Measurements from ENCODE around the gene TMEM240. TPM values are rescaled to one million over a fixed set of nuclear protein-coding genes. Genes with fewer than 3 reads are reported as not detected.

TMEM240 gene
- total and polyA plus RNA-seq, 2 of the 8 experiments (the other 6 are each of a cell fraction or from before 2014, with no cell fraction given), result 3.6 to 5.7 TPM

DNA sequence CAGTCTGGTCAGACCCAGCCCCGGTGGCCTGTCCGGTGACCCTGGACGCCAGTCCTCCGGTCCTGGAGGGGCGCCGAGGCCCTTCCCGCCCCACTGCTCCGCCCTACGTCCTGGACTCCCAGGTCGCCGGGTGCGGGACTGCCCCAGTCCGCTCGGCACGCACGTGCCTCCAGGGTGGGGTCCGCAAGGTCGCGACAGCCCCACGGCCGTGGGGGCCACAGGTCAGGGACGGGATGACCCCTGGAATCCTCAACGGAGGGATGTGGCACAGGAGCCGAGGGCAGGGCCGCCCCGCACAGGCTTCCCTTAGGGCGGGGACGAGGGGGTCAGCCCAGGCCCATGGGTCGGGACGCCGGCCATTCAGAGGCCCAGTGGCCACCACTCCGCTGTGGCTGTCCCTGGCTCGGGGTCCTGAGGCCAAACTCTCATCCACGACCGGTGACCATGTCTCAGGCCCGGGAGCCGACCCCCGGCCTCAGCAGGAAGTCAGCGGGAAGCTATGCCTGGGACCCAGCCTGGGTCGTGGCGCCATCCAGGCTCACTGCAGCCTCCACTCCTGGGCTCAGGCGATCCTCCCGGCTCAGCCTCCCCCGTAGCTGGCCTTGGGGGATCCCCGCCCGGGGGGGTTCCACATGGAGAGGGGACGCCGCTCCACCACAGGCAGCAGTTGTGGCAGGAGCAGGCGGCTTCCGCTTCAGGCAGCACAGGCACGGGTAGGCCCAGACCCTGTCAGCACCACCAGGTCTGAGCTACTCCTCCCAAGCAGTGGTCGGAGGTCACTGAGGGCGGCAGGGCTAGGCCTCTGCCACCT is 599 bp upstream of the TMEM240 start:
- no peak overlapping the region for H2AFZ ChIP-seq (ENCODE audit: low read length)
- TF ChIP-seq EP300 (IDR thresholded peaks at IDR 0.05; ENCODE audit: borderline replicate concordance in 1 of 2, low read depth in 2 of 2, low read length in 2 of 2) (no peak), KDM4A (IDR thresholded peaks at IDR 0.05; ENCODE audit: low read depth, low read length, severe bottlenecking) (peak; percentile 17), CREB1 (IDR thresholded peaks at IDR 0.05) (no peak), SIN3A (conservative IDR thresholded peaks at IDR 0.05 in 1 of 2, IDR thresholded peaks at IDR 0.05 in 1 of 2; ENCODE audit: low read depth in 1 of 2, low read length in 2 of 2) (0 out of 4 replicates have a peak, but pooled peaks of 1 of the 2 experiments have one; percentile 28), MAX (IDR thresholded peaks at IDR 0.05) (peak; percentile 81), SUZ12 (IDR thresholded peaks at IDR 0.05; ENCODE audit: low read length) (no peak), SIRT6 (IDR thresholded peaks at IDR 0.05; ENCODE audit: low read length) (no peak)

More for the DNA sequence above, 599 bp upstream of the TMEM240 start:
- Histone ChIP-seq H4K91ac (replicated peaks; ENCODE audit: insufficient read length, low read length) (peak overlapping the region; percentile 65), H3K23ac (ENCODE audit: insufficient read length) (no peak overlapping the region), H2BK5ac (ENCODE audit: low read depth, low read length) (peak overlapping the region; percentile 52; the same call in 1 of the 2 replicates), H3K18ac (ENCODE audit: extremely low read depth, low read length) (no peak overlapping the region; the same call in 1 of the 2 replicates), H3K9ac (replicated peaks in 1 of 4; ENCODE audit: extremely low read depth in 1 of 4, low read depth in 3 of 4, low read length in 3 of 4) (peak overlapping the region in 3 of 4 experiments; percentile 38 to 62 (median 48); a peak in 5 of 7 replicates), H2BK12ac (ENCODE audit: low read depth, low read length) (no peak overlapping the region), H4K5ac (ENCODE audit: insufficient read length, low read depth, low read length) (no peak overlapping the region), H3K56ac (replicated peaks; ENCODE audit: insufficient read length, low read depth, low read length) (no peak overlapping the region), H2AK5ac (ENCODE audit: low read depth, low read length) (no peak overlapping the region), H3K36me3 (ENCODE audit: control insufficient read depth in 2 of 4, insufficient read depth in 4 of 4, low read length in 3 of 4) (peaks cover 2 to 23% (median 11%) of the 10 kb centered on the region in 4 experiments; a peak in 5 of 8 replicates), H4K20me1 (replicated peaks in 1 of 2; ENCODE audit: control insufficient read depth in 1 of 2, insufficient read depth in 2 of 2, low read length in 2 of 2) (peaks cover 6 to 27% of the 10 kb centered on the region in 2 experiments), H3K4me1 (replicated peaks in 1 of 4; ENCODE audit: control insufficient read depth in 3 of 4, insufficient read depth in 4 of 4, low read length in 3 of 4) (peaks cover 0 to 9% (median 3%) of the 10 kb centered on the region in 4 experiments; a peak in 3 of 7 replicates), H4K8ac (ENCODE audit: extremely low read depth, insufficient read depth, low read length) (peak overlapping the region; percentile 68), H3K9me3 (ENCODE audit: insufficient read depth in 2 of 2, low read depth in 1 of 2, low read length in 1 of 2) (no peaks in the 10 kb centered on the region), H2BK15ac (ENCODE audit: low read length) (no peak overlapping the region), H3K4ac (replicated peaks; ENCODE audit: insufficient read length, low read depth, low read length) (no peak overlapping the region), H3K14ac (ENCODE audit: insufficient read length) (no peak overlapping the region), H3K27ac (ENCODE audit: low read depth, low read length) (peak overlapping the region; percentile 26; the same call in 1 of the 2 replicates), H3K79me1 (ENCODE audit: low read depth, low read length) (peaks cover 7% of the 10 kb centered on the region), H3K27me3 (replicated peaks in 1 of 4; ENCODE audit: control insufficient read depth in 3 of 4, extremely low read depth in 1 of 4, insufficient read depth in 3 of 4, low read length in 3 of 4) (no peaks in the 10 kb centered on the region), H3K79me2 (ENCODE audit: control insufficient read depth in 1 of 2, insufficient read depth in 2 of 2, low read length in 2 of 2) (peaks cover 0 to 5% of the 10 kb centered on the region in 2 experiments; a peak in 1 of 4 replicates), H2BK120ac (replicated peaks; ENCODE audit: low read depth, low read length) (no peak overlapping the region), H3K4me2 (ENCODE audit: insufficient read depth in 1 of 2, low read depth in 2 of 2, low read length in 2 of 2) (peak overlapping the region; percentile 16 to 68; a peak in 3 of 4 replicates), H2BK20ac (ENCODE audit: low read length) (no peak overlapping the region), H3K23me2 (ENCODE audit: low read depth, low read length) (peaks cover 10% of the 10 kb centered on the region; the same call in 1 of the 2 replicates), H3K4me3 (ENCODE audit: extremely low read depth in 1 of 4, insufficient read depth in 2 of 4, low read depth in 3 of 4, low read length in 4 of 4) (peak overlapping the region; percentile 47 to 75 (median 63))
- FAIRE-seq (no peak), DNase-seq (ENCODE audit: low read depth in 1 of 2, low spot score in 2 of 2) (no peak)
- 66% methylated on average over 40 of the region's 53 CpGs; no CpG with 5 or more reads in 1 of the 2 experiments for WGBS, 2 experiments (ENCODE audit: extremely low coverage in 1 of 2, insufficient coverage in 1 of 2, insufficient read length in 1 of 2, insufficient replicate concordance in 2 of 2, low coverage in 1 of 2, low lambda C conversion rate in 2 of 2, missing lambda C conversion rate in 1 of 2)
- POLR2A ChIA-PET (ENCODE audit: partially characterized antibody), result interaction anchor here (1.0 to 23.0 kb wide), 3 partner anchors 10 to 134 kb away, joined by 3 to 367 read pairs (median 5); partner anchors contain the start of gene MRPL20
- CTCF ChIA-PET (ENCODE audit: partially characterized antibody), result interaction anchor here (1.0 kb wide), 1 partner anchor 73 kb away, joined by 3 read pairs; no protein-coding TSS in a partner anchor
